T-helper 1 cell treated with Interleukin-12 subunit alpha and Interleukin-12 subunit beta and Interleukin-4 antibody, amounts not matched to agents 30 ng/mL and 1 ng/mL, for 36 hours (primary cell): ENCODE data around the gene ATG2B. TPM values are rescaled to one million over a fixed set of nuclear protein-coding genes. Genes with fewer than 3 reads are reported as not detected.

Experiments used
- intact Hi-C: fragments of 100-400 bp; cut with micrococcal nuclease; formaldehyde crosslinking; loops from one replicate; pipeline ENCODE4 v1.15.1; 2024
- total RNA-seq: library from RNA; stranded (reverse); gene quantifications from 2 replicates; pipeline ENCODE4 v1.2.3, GENCODE V29; 2022

ATG2B gene
- 21.3 and 24.9 TPM in 2 replicates for total RNA-seq

GRCh38 chr14:96362965-96363750 is at the start of gene ATG2B, which contains the start of gene GSKIP:
Gene ATG2B (minus strand): TSS chr14:96363341. CDS start chr14:96362976, 365 bp downstream.
Gene GSKIP (plus strand): TSS chr14:96363526. CDS start chr14:96382248, 18,722 bp downstream.
- intact Hi-C loops: loop anchor here (1.0 to 5.0 kb wide), 8 partner anchors 28 to 1206 kb away; partner anchors contain the start of genes DICER1, PAPOLA, SYNE3 and VRK1

- intact Hi-C loops: no loop called here
Measured at GRCh38 chr14:96410119-96410518, 47.0 kb upstream of the ATG2B start.

- intact Hi-C loops: no loop called here
Measured at GRCh38 chr14:96409701-96410100, 46.6 kb upstream of the ATG2B start.

- intact Hi-C loops: no loop called here
Measured at GRCh38 chr14:96408608-96409007, 45.5 kb upstream of the ATG2B start.

GRCh38 chr14:96407935-96408570 is 44.9 kb upstream of the ATG2B start:
- intact Hi-C loops: no loop called here

- intact Hi-C loops: no loop called here
Measured at GRCh38 chr14:96405677-96406076, 42.5 kb upstream of the ATG2B start.

- intact Hi-C loops: no loop called here
Measured at GRCh38 chr14:96403409-96403808, 40.3 kb upstream of the ATG2B start.

- intact Hi-C loops: no loop called here
Measured at GRCh38 chr14:96400495-96400894, 37.4 kb upstream of the ATG2B start.

- intact Hi-C loops: no loop called here
Measured at GRCh38 chr14:96399405-96399804, 36.3 kb upstream of the ATG2B start.

GRCh38 chr14:96398921-96399320 is 35.8 kb upstream of the ATG2B start:
- intact Hi-C loops: no loop called here

- intact Hi-C loops: no loop called here
Measured at GRCh38 chr14:96398432-96398831, 35.3 kb upstream of the ATG2B start.

- intact Hi-C loops: no loop called here
Measured at GRCh38 chr14:96394047-96394815, 31.1 kb upstream of the ATG2B start.

- intact Hi-C loops: no loop called here
Measured at GRCh38 chr14:96393071-96393691, 30.0 kb upstream of the ATG2B start.

GRCh38 chr14:96391293-96392118 is 28.4 kb upstream of the ATG2B start:
- intact Hi-C loops: loop anchor here (1.0 kb wide), 5 partner anchors 28 to 857 kb away; partner anchors contain the start of genes ATG2B, GSKIP and PAPOLA

- intact Hi-C loops: loop anchor here (1.0 kb wide), 4 partner anchors 28 to 857 kb away; partner anchors contain the start of genes ATG2B, GSKIP and PAPOLA
Measured at GRCh38 chr14:96390965-96391292, 27.8 kb upstream of the ATG2B start.

- intact Hi-C loops: no loop called here
Measured at GRCh38 chr14:96385385-96385784, 22.2 kb upstream of the ATG2B start.

- intact Hi-C loops: no loop called here
Measured at GRCh38 chr14:96384740-96385139, 21.6 kb upstream of the ATG2B start.

- intact Hi-C loops: no loop called here
Measured at GRCh38 chr14:96384053-96384452, 20.9 kb upstream of the ATG2B start.

GRCh38 chr14:96383445-96383844 is 20.3 kb upstream of the ATG2B start:
- intact Hi-C loops: no loop called here

GRCh38 chr14:96380735-96381134 is 17.6 kb upstream of the ATG2B start:
- intact Hi-C loops: no loop called here
